GM12878 (cell line): ENCODE measurements around the gene RPLP2. TPM values are rescaled to one million over a fixed set of nuclear protein-coding genes. Genes with fewer than 3 reads are reported as not detected.

Experiments used
- ATAC-seq: fragments of 200-7000 bp; cut with Tn5 transposase; 3 replicates; pipeline ENCODE4 v1.9.1; 2020; ENCODE audit warnings: mild to moderate bottlenecking, moderate library complexity
- BruUV-seq: library from RNA; stranded (reverse); fragments of 400-500 nt; replicated peaks from 2 replicates; lab custom pipeline; 2021; lab: Mats Ljungman, UMichigan
- CTCF ChIA-PET: fragments of 300-600 bp; sonication (Branson Sonifier 250); formaldehyde crosslinking; extraction: SDS; loops from one replicate; lab custom pipeline; 2021; ENCODE audit warnings: inconsistent platforms; lab: Yijun Ruan, JAX
- POLR2A ChIA-PET: fragments of 350-600 bp; formaldehyde crosslinking; extraction: SDS; loops from one replicate; lab custom pipeline; 2021; ENCODE audit warnings: inconsistent platforms; lab: Charles Lee
- RAD21 ChIA-PET: fragments of 300-600 bp; sonication (Branson Sonifier 250); formaldehyde crosslinking; loops from one replicate; lab custom pipeline; 2023; ENCODE audit warnings: antibody characterized with exemption; ENCODE audit not compliant: unreplicated experiment; lab: Charles Lee
- SMC1A ChIA-PET: fragments of 300-600 bp; sonication (Branson Sonifier 250); formaldehyde crosslinking; loops from one replicate; lab custom pipeline; 2023; ENCODE audit not compliant: unreplicated experiment, uncharacterized antibody; lab: Charles Lee
- DNase-seq: peaks from one replicate; pipeline ENCODE4 v3.0.0-alpha.2; 2011; ENCODE audit warnings: low read depth, low spot score
- FAIRE-seq: peaks from 3 replicates; lab custom pipeline; 2011; peaks lifted over from hg19 to GRCh38; lab: Jason Lieb, UNC
- H2AFZ ChIP-seq: 2 replicates; pipeline ENCODE4 v1.6.0; 2011; ENCODE audit warnings: low read depth, low read length, control low read depth; ENCODE audit not compliant: control insufficient read depth
- H3K27ac ChIP-seq: 2 replicates; pipeline ENCODE4 v1.5.1; 2011; ENCODE audit warnings: control low read depth; ENCODE audit not compliant: control insufficient read depth, insufficient read depth
- H3K27me3 ChIP-seq, 2 experiments: replicated peaks in 1 of 2; 2 replicates each; pipeline versions ENCODE4 v1.6.0 to v1.6.1; 2011; ENCODE audit warnings: low read length in 1 of 2; ENCODE audit not compliant: control insufficient read depth in 2 of 2, insufficient read depth in 2 of 2
- H3K36me3 ChIP-seq, 2 experiments: 2 replicates each; pipeline ENCODE4 v1.5.1; 2011; ENCODE audit warnings: low read length in 1 of 2; ENCODE audit not compliant: control insufficient read depth in 2 of 2, insufficient read depth in 2 of 2
- H3K4me1 ChIP-seq: 2 replicates; pipeline ENCODE4 v1.6.1; 2011; ENCODE audit warnings: mild to moderate bottlenecking, low read length, moderate library complexity, mixed read lengths; ENCODE audit not compliant: control insufficient read depth, insufficient read depth
- H3K4me2 ChIP-seq: 2 replicates; pipeline ENCODE4 v1.6.0; 2011; ENCODE audit warnings: control low read depth; ENCODE audit not compliant: control insufficient read depth, insufficient read depth
- H3K4me3 ChIP-seq: fragments of 200-600 bp; sonication (generic); 2 replicates; pipeline ENCODE4 v1.5.1; 2016
- H3K79me2 ChIP-seq: 2 replicates; pipeline ENCODE4 v1.6.0; 2011; ENCODE audit warnings: low read length; ENCODE audit not compliant: control insufficient read depth, insufficient read depth
- H3K9ac ChIP-seq: 2 replicates; pipeline ENCODE4 v1.8.0; 2011; ENCODE audit warnings: low read length, control low read depth, mixed read lengths; ENCODE audit not compliant: control insufficient read depth, insufficient read depth
- H3K9me3 ChIP-seq: replicated peaks from 3 replicates; pipeline ENCODE4 v1.5.1; 2011; ENCODE audit warnings: mild to moderate bottlenecking, low read length; ENCODE audit not compliant: control insufficient read depth, insufficient read depth
- H4K20me1 ChIP-seq: 2 replicates; pipeline ENCODE4 v1.6.0; 2011; ENCODE audit not compliant: control insufficient read depth, insufficient read depth
- FOXK2 ChIP-seq: fragments of 450-650 bp; IDR thresholded peaks from 2 replicates; pipeline ENCODE4 v1.6.1; 2017; ENCODE audit warnings: mild to moderate bottlenecking, moderate library complexity
- LARP7 ChIP-seq: fragments of 450-650 bp; IDR thresholded peaks from 2 replicates; pipeline ENCODE4 v1.6.1; 2017; ENCODE audit warnings: mild to moderate bottlenecking
- ZBTB11 ChIP-seq: fragments of 450-650 bp; formaldehyde crosslinking; IDR thresholded peaks from 2 replicates; pipeline ENCODE4 v1.5.0; 2022; ENCODE audit warnings: mild to moderate bottlenecking, missing genetic modification characterization
- ZNF274 ChIP-seq: IDR thresholded peaks from one replicate; pipeline ENCODE4 v1.8.0; 2011; ENCODE audit not compliant: insufficient read length, insufficient read depth
- ZNF622 ChIP-seq: fragments of 450-650 bp; IDR thresholded peaks from 2 replicates; pipeline ENCODE4 v1.6.1; 2017; ENCODE audit warnings: mild to moderate bottlenecking, inconsistent platforms
- ZNF687 ChIP-seq: fragments of 450-650 bp; IDR thresholded peaks from 2 replicates; pipeline ENCODE4 v1.6.1; 2017; ENCODE audit warnings: mild to moderate bottlenecking, moderate library complexity
- ZSCAN29 ChIP-seq: fragments of 450-650 bp; IDR thresholded peaks from 2 replicates; pipeline ENCODE4 v1.6.1; 2017; ENCODE audit warnings: mild to moderate bottlenecking, moderate library complexity
- WGBS: methylation state at CpG from one replicate; pipeline ENCODE4 v1.1.6; 2016; ENCODE audit warnings: low lambda C conversion rate; ENCODE audit not compliant: insufficient replicate concordance, insufficient coverage; ENCODE audit errors: missing lambda C conversion rate; 5-methylcytosine and 5-hydroxymethylcytosine counted together
- in situ Hi-C: fragments of 300-500 bp; cut with MboI; formaldehyde crosslinking; loops from 9 replicates; pipeline ENCODE4 v1.14.3; 2018; ENCODE audit warnings: mixed read lengths
- intact Hi-C: fragments of 100-400 bp; cut with micrococcal nuclease; formaldehyde crosslinking; loops from one replicate; pipeline ENCODE4 v1.14.2; 2022; ENCODE audit not compliant: unreplicated experiment
- polyA plus RNA-seq, 11 experiments: library from polyadenylated mRNA; depleted of rRNA in 4 of 11; unstranded in 6 of 11; stranded (reverse) in 5 of 11; fragments of >200 nt; fragmentation: Nextera tagmentation in 4 of 11; fragmentation: Illumina TruSeq in 1 of 11; extraction: Ambion mirVana in 4 of 11; extraction: Trizol in 1 of 11; gene quantifications; 1 replicate in 1 of 11; 2 replicates in 10 of 11; pipeline versions ENCODE4 v1.2.1 to v1.2.3, GENCODE V29; 2011 to 2016; ENCODE audit warnings: inconsistent platforms in 2 of 11, missing spikeins in 2 of 11, low read depth in 1 of 11
- total RNA-seq, 4 experiments: library from RNA; depleted of rRNA in 3 of 4; stranded (reverse); fragments of >200 nt in 3 of 4; fragmentation: Illumina TruSeq in 1 of 4; extraction: Trizol in 1 of 4; gene quantifications; 2 replicates each; pipeline versions ENCODE4 v1.2.1 to v1.2.3, GENCODE V29; 2013 to 2021
- TF ChIP-seq, protein P1 (sequence below): fragments of 450-650 bp; IDR thresholded peaks from 2 replicates; pipeline ENCODE4 v1.6.1; 2018; ENCODE audit warnings: borderline replicate concordance, mild to moderate bottlenecking; ENCODE audit not compliant: partially characterized antibody

The RPLP2 gene
- total and polyA plus RNA-seq, 10 of the 15 experiments (the other 5 are each of a cell fraction or from before 2014, with no cell fraction given), result 488 to 3,558 (median 1,481) TPM

GRCh38 chr11:777288-778255 is 32.2 kb upstream of the RPLP2 start, which contains the start of gene GATD1:
TSS of gene GATD1 (minus strand) at chr11:777487. CDS start at chr11:777462, 25 bp downstream.
- ATAC-seq (peak; percentile 91), DNase-seq (peak; percentile 44), FAIRE-seq (peak; percentile 95)
- POLR2A ChIA-PET, result interaction anchor here (0.6 to 1.2 kb wide), 4 partner anchors 18 to 116 kb away, joined by 3 to 4 read pairs (median 3); no protein-coding TSS in a partner anchor
- SMC1A ChIA-PET, result no interaction called here
- H3K4me3 ChIP-seq, result peak within 1 kb of the TSS; percentile 99
- H3K9ac ChIP-seq, result peak within 1 kb of the TSS; percentile 90
- CTCF ChIA-PET, result interaction anchor here (0.9 kb wide), 1 partner anchor 51 kb away, joined by 5 read pairs; no protein-coding TSS in a partner anchor
- under 1% methylated on average over 48 of the region's 110 CpGs for WGBS
- in situ Hi-C loops (no loop called here), intact Hi-C loops (no loop called here)
- no peaks in the 10 kb centered on the region for H3K9me3 ChIP-seq
- peaks cover 41% of the 10 kb centered on the region for H3K79me2 ChIP-seq
- peaks cover 13% of the 10 kb centered on the region for H3K4me1 ChIP-seq
- H4K20me1 ChIP-seq, result no peaks in the 10 kb centered on the region
- H2AFZ ChIP-seq, result peak within 1 kb of the TSS; percentile 92
- no peaks in the 10 kb centered on the region for H3K27me3 ChIP-seq
- H3K4me2 ChIP-seq, result peak within 1 kb of the TSS; percentile 95
- RAD21 ChIA-PET, result interaction anchor here (0.9 to 1.7 kb wide), 3 partner anchors 18 to 162 kb away, joined by 3 to 6 read pairs (median 4); partner anchors contain the start of gene IRF7
- H3K27ac ChIP-seq, result peak within 1 kb of the TSS; percentile 78
- no TSS peak for BruUV-seq
- peaks cover 0 to 6% of the 10 kb centered on the region in 2 experiments; a peak in 3 of 4 replicates for H3K36me3 ChIP-seq
- peak; percentile 85 for TF ChIP-seq ZNF687
- no peak for TF ChIP-seq ZBTB11 (CRISPR knock-in tag)
- no peak for TF ChIP-seq ZNF622
- TF ChIP-seq ZSCAN29, result no peak
- TF ChIP-seq, protein P1, sequence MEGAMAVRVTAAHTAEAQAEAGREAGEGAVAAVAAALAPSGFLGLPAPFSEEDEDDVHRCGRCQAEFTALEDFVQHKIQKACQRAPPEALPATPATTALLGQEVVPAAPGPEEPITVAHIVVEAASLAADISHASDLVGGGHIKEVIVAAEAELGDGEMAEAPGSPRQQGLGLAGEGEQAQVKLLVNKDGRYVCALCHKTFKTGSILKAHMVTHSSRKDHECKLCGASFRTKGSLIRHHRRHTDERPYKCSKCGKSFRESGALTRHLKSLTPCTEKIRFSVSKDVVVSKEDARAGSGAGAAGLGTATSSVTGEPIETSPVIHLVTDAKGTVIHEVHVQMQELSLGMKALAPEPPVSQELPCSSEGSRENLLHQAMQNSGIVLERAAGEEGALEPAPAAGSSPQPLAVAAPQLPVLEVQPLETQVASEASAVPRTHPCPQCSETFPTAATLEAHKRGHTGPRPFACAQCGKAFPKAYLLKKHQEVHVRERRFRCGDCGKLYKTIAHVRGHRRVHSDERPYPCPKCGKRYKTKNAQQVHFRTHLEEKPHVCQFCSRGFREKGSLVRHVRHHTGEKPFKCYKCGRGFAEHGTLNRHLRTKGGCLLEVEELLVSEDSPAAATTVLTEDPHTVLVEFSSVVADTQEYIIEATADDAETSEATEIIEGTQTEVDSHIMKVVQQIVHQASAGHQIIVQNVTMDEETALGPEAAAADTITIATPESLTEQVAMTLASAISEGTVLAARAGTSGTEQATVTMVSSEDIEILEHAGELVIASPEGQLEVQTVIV, result no peak
- TF ChIP-seq FOXK2, result no peak
- TF ChIP-seq LARP7, result peak; percentile 89
- TF ChIP-seq ZNF274, result no peak
